Psoas muscle (tissue), 8 donors: ENCODE data around the gene ZNF236. TPM values are rescaled to one million over a fixed set of nuclear protein-coding genes. Genes with fewer than 3 reads are reported as not detected.

Experiments
- ATAC-seq, 4 donors: fragments of 200-7000 bp; cut with Tn5 transposase; one replicate each; pipeline ENCODE4 v1.9.1; 2020; ENCODE audit warnings: moderate library complexity in 3 of 4, mild to moderate bottlenecking in 2 of 4
- DNase-seq, 2 donors: peaks; one replicate each; pipeline ENCODE4 v3.0.0-alpha.2; 2020
- H3K27ac ChIP-seq: fragments of 200-600 bp; one replicate; pipeline ENCODE4 v1.8.0; 2022
- H3K27me3 ChIP-seq, 3 donors: fragments of 200-600 bp in 1 of 3; one replicate each; pipeline versions ENCODE4 v1.6.1 to v1.8.0; 2013 to 2022; ENCODE audit warnings: low read length in 2 of 3, mild to moderate bottlenecking in 2 of 3, moderate library complexity in 1 of 3; ENCODE audit not compliant: insufficient read depth in 3 of 3
- H3K36me3 ChIP-seq, 2 donors: fragments of 200-600 bp in 1 of 2; one replicate each; pipeline versions ENCODE4 v1.6.1 to v1.8.0; 2013 to 2022; ENCODE audit warnings: low read depth in 1 of 2, mild to moderate bottlenecking in 1 of 2, moderate library complexity in 1 of 2; ENCODE audit not compliant: insufficient read depth in 1 of 2
- H3K4me1 ChIP-seq: fragments of 200-600 bp; one replicate; pipeline ENCODE4 v1.8.0; 2022
- H3K4me3 ChIP-seq: fragments of 200-600 bp; one replicate; pipeline ENCODE4 v1.8.0; 2022; ENCODE audit warnings: mild to moderate bottlenecking
- H3K9me3 ChIP-seq: fragments of 200-600 bp; one replicate; pipeline ENCODE4 v1.8.0; 2022
- CTCF ChIP-seq: fragments of 200-600 bp; IDR thresholded peaks from one replicate; pipeline ENCODE4 v1.8.0; 2022; ENCODE audit warnings: antibody characterized with exemption
- WGBS, 3 donors: extraction: QIAGEN DNeasy Blood & Tissue Kit; methylation state at CpG; one replicate each; pipeline versions ENCODE4 v1.1.6 to v1.1.7; 2013; 5-methylcytosine and 5-hydroxymethylcytosine counted together
- intact Hi-C, 2 donors: fragments of 100-400 bp; cut with DNase I; formaldehyde crosslinking; loops; one replicate each; pipeline versions ENCODE4 v1.11.0 to v1.14.2; 2022
- polyA plus RNA-seq, 3 donors: library from polyadenylated mRNA; stranded (reverse); fragments of 200-250 nt; gene quantifications; one replicate each; pipeline ENCODE4 v1.2.3, GENCODE V29; 2013
- total RNA-seq, 4 donors: library from RNA; stranded (reverse); fragmentation: NEBNext Ultra II Directional in 2 of 4; extraction: Animal tissue kit (Norgen Biotek cat#: 25700) in 2 of 4; gene quantifications; one replicate each; pipeline versions ENCODE4 v1.2.1 to v1.2.4, GENCODE V29; 2021 to 2023
- donor health status: healthy with polysubstance abuse.
- donor health status: DM: no; HTN: no; CAD: no; lungs with moderate emphysema.
- donor health status: Bipolar disorder and iron deficiency.
- donor health status: healthy.
- donor health status: DM: yes; HTN: yes; CAD: no.
- donor health status: DM: no; HTN: no; CAD: no.
- donor health status: DM: no; HTN: no; CAD: no.
- donor health status: DM: yes; HTN: yes; CAD: no.

The ZNF236 gene
- total and polyA plus RNA-seq, 7 donors = 0.76 to 9.4 (median 7.5) TPM

- H3K4me3 ChIP-seq = no peak overlapping the region
- no peaks in the 10 kb centered on the region for H3K9me3 ChIP-seq
- no peak for DNase-seq
- no peak overlapping the region for H3K27ac ChIP-seq
- no peaks in the 10 kb centered on the region for H3K4me1 ChIP-seq
- no peak for ATAC-seq
- no peak for TF ChIP-seq CTCF
- H3K27me3 ChIP-seq = no peaks in the 10 kb centered on the region
- peaks cover 9 to 82% of the 10 kb centered on the region in 2 donors for H3K36me3 ChIP-seq
- 95 to 98% (median 96%) methylated on average over 10 of the region's 10 CpGs for WGBS, 3 donors
- intact Hi-C loops = no loop called here
These were observed 85.9 kb downstream of the ZNF236 start for GRCh38 chr18:76908277-76908676.

GRCh38 chr18:76909439-76909838 is 87.1 kb downstream of the ZNF236 start:
- intact Hi-C loops = no loop called here
- no peaks in the 10 kb centered on the region for H3K9me3 ChIP-seq
- no peaks in the 10 kb centered on the region for H3K4me1 ChIP-seq
- H3K4me3 ChIP-seq = no peak overlapping the region
- DNase-seq (no peak), ATAC-seq (no peak)
- no peak for TF ChIP-seq CTCF
- 90 to 91% (median 91%) methylated on average over 4 of the region's 4 CpGs for WGBS, 3 donors
- H3K36me3 ChIP-seq = peaks cover 9 to 87% of the 10 kb centered on the region in 2 donors
- no peak overlapping the region for H3K27ac ChIP-seq
- no peaks in the 10 kb centered on the region for H3K27me3 ChIP-seq

- intact Hi-C loops = no loop called here
- Histone ChIP-seq H3K4me3 (no peak overlapping the region), H3K36me3 (peaks cover 6 to 87% of the 10 kb centered on the region in 2 donors), H3K27me3 (no peaks in the 10 kb centered on the region), H3K27ac (no peak overlapping the region), H3K4me1 (no peaks in the 10 kb centered on the region), H3K9me3 (no peaks in the 10 kb centered on the region)
- ATAC-seq (no peak), DNase-seq (no peak)
- 90 to 95% (median 92%) methylated on average over 7 of the region's 7 CpGs for WGBS, 3 donors
- no peak for TF ChIP-seq CTCF
These were observed 89.1 kb downstream of the ZNF236 start for GRCh38 chr18:76911440-76911839.

- WGBS, 3 donors = 90 to 94% (median 90%) methylated on average over 7 of the region's 7 CpGs
- H3K27me3 ChIP-seq = no peaks in the 10 kb centered on the region
- intact Hi-C loops = no loop called here
- no peak overlapping the region for H3K27ac ChIP-seq
- H3K9me3 ChIP-seq = no peaks in the 10 kb centered on the region
- ATAC-seq (no peak), DNase-seq (no peak)
- H3K36me3 ChIP-seq = peaks cover 6 to 96% of the 10 kb centered on the region in 2 donors
- no peak for TF ChIP-seq CTCF
- no peak overlapping the region for H3K4me3 ChIP-seq
- no peaks in the 10 kb centered on the region for H3K4me1 ChIP-seq
These were observed 91.2 kb downstream of the ZNF236 start for GRCh38 chr18:76913583-76913982.

- 88% methylated on average over 8 of the region's 8 CpGs for WGBS, 3 donors
- H3K27ac ChIP-seq = no peak overlapping the region
- no peak for DNase-seq
- H3K9me3 ChIP-seq = no peaks in the 10 kb centered on the region
- no peak for ATAC-seq
- intact Hi-C loops = no loop called here
- no peaks in the 10 kb centered on the region for H3K4me1 ChIP-seq
- no peak for TF ChIP-seq CTCF
- H3K27me3 ChIP-seq = no peaks in the 10 kb centered on the region
- no peak overlapping the region for H3K4me3 ChIP-seq
- H3K36me3 ChIP-seq = peaks cover 6 to 100% of the 10 kb centered on the region in 2 donors
These were observed 92.0 kb downstream of the ZNF236 start for GRCh38 chr18:76914314-76914713.
